ENCODE measurements around the gene THSD4.
A peak's percentile ranks its signal among the peaks of the same experiment; 100 is the strongest.

Gene THSD4

GRCh38 chr15:71547011-71547410, 431.7 kb downstream of the THSD4 start:
- no peak for DNase-seq (ENCODE audit: low read depth)
- TF ChIP-seq, protein P1, sequence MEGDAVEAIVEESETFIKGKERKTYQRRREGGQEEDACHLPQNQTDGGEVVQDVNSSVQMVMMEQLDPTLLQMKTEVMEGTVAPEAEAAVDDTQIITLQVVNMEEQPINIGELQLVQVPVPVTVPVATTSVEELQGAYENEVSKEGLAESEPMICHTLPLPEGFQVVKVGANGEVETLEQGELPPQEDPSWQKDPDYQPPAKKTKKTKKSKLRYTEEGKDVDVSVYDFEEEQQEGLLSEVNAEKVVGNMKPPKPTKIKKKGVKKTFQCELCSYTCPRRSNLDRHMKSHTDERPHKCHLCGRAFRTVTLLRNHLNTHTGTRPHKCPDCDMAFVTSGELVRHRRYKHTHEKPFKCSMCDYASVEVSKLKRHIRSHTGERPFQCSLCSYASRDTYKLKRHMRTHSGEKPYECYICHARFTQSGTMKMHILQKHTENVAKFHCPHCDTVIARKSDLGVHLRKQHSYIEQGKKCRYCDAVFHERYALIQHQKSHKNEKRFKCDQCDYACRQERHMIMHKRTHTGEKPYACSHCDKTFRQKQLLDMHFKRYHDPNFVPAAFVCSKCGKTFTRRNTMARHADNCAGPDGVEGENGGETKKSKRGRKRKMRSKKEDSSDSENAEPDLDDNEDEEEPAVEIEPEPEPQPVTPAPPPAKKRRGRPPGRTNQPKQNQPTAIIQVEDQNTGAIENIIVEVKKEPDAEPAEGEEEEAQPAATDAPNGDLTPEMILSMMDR (IDR thresholded peaks at IDR 0.05; ENCODE audit: low read length, missing control alignments) = no peak
- H3K4me3 ChIP-seq (replicated peaks; ENCODE audit: low read depth, low read length) = no peak overlapping the region

DNA sequence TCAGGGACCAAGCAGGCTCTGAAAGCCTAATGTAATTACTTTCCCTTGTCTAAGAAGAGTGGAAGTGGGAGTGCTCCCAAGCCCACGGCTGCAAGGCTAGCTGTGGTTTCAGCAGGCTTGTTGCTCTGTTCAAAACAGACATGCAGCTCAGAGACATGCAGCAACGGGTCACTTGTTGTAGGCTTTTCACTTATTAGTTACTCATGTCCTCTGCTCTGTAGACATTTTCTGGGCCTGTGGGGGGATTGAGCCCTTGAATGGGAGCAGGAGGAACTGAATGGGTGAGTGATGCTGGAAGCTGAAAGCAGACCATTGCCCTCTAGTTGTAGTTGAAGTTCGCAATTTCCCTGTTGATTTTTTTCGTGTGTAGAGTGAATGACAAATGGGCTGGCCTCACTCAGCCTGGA, 433.1 kb downstream of the THSD4 start:
- no peak for DNase-seq (ENCODE audit: low read depth)

DNA sequence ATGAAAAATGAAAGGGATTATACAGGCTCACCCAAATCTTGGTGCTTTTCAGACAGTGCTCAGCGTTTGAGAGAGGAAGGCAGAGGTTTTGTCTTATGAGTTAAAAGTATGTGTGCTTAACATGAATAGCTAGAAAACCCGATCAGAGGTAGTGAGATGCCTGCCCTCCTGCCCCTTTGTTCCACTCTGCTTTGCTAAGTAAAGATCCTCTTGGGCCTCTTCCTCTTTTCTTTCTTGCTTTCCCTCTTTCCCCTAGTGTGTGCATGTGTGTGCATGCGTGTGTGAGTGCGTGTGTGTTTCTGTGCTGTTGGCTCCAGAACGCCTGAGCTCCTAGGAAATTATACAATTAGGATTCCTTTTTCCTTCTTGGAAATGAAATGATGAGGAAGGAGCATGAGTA, 433.8 kb downstream of the THSD4 start:
- DNase-seq (ENCODE audit: low read depth) = no peak
- H3K4me3 ChIP-seq (replicated peaks; ENCODE audit: low read depth, low read length) = no peak overlapping the region
- TF ChIP-seq, protein P1 (IDR thresholded peaks at IDR 0.05; ENCODE audit: low read length, missing control alignments) = no peak

More for the DNA sequence above, 433.1 kb downstream of the THSD4 start:
- TF ChIP-seq, protein P1 (IDR thresholded peaks at IDR 0.05; ENCODE audit: low read length, missing control alignments) = no peak
- no peak overlapping the region for H3K4me3 ChIP-seq (replicated peaks; ENCODE audit: low read depth, low read length)

- H3K4me3 ChIP-seq (replicated peaks; ENCODE audit: low read depth, low read length) = no peak overlapping the region
- TF ChIP-seq, protein P1 (IDR thresholded peaks at IDR 0.05; ENCODE audit: low read length, missing control alignments) = no peak
- no peak for DNase-seq (ENCODE audit: low read depth)
Observed at GRCh38 chr15:71549697-71550096, 434.4 kb downstream of the THSD4 start.

DNA sequence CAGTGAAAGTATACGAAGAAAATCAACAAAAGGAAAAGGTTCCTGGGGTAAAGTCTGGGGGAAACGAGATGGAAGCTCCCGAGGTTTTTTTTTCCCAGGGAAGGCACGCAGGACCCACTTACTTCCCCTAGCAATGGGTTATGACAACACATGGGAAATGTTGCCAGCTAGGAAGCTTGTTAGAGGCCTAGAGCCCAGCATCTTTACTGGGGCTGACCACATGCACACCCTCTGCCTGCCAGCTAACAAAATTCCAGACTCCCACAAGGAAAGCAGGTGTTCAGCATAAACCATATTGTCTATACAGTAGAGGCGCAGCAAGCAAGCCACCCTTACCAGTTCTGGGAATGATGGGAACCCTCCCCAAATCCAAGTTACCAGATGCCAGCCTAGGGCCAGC, 436.3 kb downstream of the THSD4 start:
- no peak overlapping the region for H3K4me3 ChIP-seq (replicated peaks; ENCODE audit: low read depth, low read length)
- TF ChIP-seq, protein P1 (IDR thresholded peaks at IDR 0.05; ENCODE audit: low read length, missing control alignments) = no peak
- no peak for DNase-seq (ENCODE audit: low read depth)

DNA sequence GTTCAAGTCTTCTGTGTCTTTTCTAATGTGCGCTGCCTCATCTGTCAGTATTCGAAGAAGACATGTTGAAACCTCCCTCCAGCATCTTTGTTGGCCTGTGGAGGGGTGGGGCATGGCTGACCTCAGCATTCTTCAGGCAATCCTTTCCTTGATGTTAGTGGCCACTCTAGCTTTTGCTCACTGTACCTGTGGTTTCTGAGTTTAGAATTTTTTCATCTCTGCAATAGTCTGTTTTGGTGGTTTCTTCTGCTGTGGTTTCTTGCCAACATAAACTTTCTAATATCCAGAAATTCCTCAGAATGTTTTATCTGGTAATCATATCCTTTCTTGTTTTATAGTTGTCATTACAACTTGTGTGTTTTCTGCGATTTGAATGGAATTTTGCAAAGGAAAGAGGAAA, 443.8 kb downstream of the THSD4 start:
- H3K4me3 ChIP-seq (replicated peaks; ENCODE audit: low read depth, low read length) = no peak overlapping the region
- TF ChIP-seq, protein P1 (IDR thresholded peaks at IDR 0.05; ENCODE audit: low read length, missing control alignments) = no peak
- peak; percentile 44 for DNase-seq (ENCODE audit: low read depth)

- TF ChIP-seq, protein P1 (IDR thresholded peaks at IDR 0.05; ENCODE audit: low read length, missing control alignments) = no peak
- DNase-seq (ENCODE audit: low read depth) = no peak
- no peak overlapping the region for H3K4me3 ChIP-seq (replicated peaks; ENCODE audit: low read depth, low read length)
Observed at GRCh38 chr15:71559616-71560015, 444.3 kb downstream of the THSD4 start.

All from fibroblast of pulmonary artery (primary cell).